ENCODE results near the gene PPEF2. TPM values are rescaled to one million over a fixed set of nuclear protein-coding genes. Genes with fewer than 3 reads are reported as not detected.
A peak's percentile ranks its signal among the peaks of the same experiment; 100 is the strongest.
"Not testable (repeated sequence)": the region's sequence is repeated elsewhere in the genome, so short reads cannot be mapped to it uniquely, and the experiment has no call there.

Gene PPEF2
- total RNA-seq, 2 experiments from 2014 or later = 0.10 to 0.21 TPM

DNA sequence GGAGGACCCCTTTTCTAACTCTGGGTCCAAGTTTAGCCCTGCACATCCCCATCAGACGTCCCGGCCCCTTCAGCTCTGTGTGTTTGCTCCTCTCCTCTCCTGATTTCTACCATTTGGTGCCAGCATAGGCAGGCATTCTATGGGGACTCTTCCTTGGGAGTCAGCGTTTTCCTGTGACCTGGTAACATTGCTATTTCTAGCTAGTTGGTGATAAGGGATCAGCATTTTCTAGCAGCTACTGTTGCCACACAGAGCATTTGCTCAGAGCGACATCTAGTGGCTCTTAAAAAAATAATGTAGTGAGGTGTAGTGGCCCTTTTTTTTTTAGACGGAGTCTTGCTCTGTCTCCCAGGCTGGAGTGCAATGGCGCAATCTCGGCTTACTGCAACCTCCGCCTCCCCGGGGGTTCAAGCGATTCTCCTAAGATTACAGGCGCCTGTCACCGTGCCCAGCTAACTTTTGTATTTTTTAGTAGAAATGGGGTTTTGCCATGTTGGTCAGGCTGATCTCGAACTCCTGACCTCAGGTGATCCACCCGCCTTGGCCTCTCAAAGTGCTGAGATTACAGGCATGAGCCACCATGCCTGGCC, 54.0 kb downstream of the PPEF2 start:
- not testable (repeated sequence) for H3K4me3 Mint-ChIP-seq; H3K27me3 Mint-ChIP-seq (ENCODE audit: low read depth); H3K36me3 Mint-ChIP-seq (ENCODE audit: low read depth); H3K27ac Mint-ChIP-seq; H3K4me1 Mint-ChIP-seq (ENCODE audit: low read depth); H3K9me3 Mint-ChIP-seq
- CTCF ChIA-PET = interaction anchor here (0.5 to 1.9 kb wide), 55 partner anchors 8 to 976 kb away, joined by 3 to 12 read pairs (median 4); partner anchors contain the start of genes RCHY1 and THAP6
- DNase-seq = peak; percentile 12
- intact Hi-C loops (cut with micrococcal nuclease) = loop anchor here (1.0 to 5.0 kb wide), 7 partner anchors 124 to 973 kb away; partner anchors contain the start of genes CDKL2, G3BP2 and USO1

- H3K36me3 Mint-ChIP-seq (ENCODE audit: low read depth) = no peaks in the 10 kb centered on the region
- CTCF ChIA-PET = interaction anchor here (0.6 to 1.4 kb wide), 5 partner anchors 71 to 275 kb away, joined by 3 to 4 read pairs (median 3); no protein-coding TSS in a partner anchor
- no peaks in the 10 kb centered on the region for H3K9me3 Mint-ChIP-seq
- no peak for DNase-seq
- intact Hi-C loops (cut with micrococcal nuclease) = loop anchor here (5.0 kb wide), 1 partner anchor 139 kb away; no protein-coding TSS in a partner anchor
- no peak overlapping the region for H3K27ac Mint-ChIP-seq
- H3K4me1 Mint-ChIP-seq (ENCODE audit: low read depth) = peaks cover 3% of the 10 kb centered on the region
- no peaks in the 10 kb centered on the region for H3K27me3 Mint-ChIP-seq (ENCODE audit: low read depth)
- no peak overlapping the region for H3K4me3 Mint-ChIP-seq
Observed at GRCh38 chr4:75845992-75846391, 56.3 kb downstream of the PPEF2 start.

DNA sequence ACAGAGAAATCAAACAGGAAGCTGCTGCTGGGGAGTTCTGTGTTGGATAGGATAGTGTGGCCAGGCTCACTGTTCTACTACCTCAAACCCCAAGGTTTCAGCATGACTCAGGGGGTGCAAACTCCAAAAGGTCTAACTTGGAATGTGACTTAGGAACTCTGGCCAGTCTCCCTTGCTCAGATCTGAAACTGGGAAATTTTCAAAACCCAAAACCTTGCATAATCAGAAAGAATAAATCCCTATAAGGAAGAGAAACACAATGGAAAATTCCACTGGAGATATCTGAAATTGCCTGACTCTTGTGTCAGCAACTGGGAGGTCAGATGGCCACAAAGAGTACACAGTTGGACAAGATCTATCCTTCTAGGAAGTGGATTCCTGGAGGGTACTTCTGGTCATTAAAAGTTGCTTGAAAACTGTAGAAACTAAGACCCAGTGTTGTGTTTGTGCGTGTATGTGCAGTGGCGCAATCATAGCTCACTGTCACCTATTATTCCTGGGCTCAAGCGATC, 58.0 kb downstream of the PPEF2 start:
- Mint-ChIP-seq H3K9me3 (no peaks in the 10 kb centered on the region), H3K27ac (no peak overlapping the region), H3K4me1 (ENCODE audit: low read depth) (no peaks in the 10 kb centered on the region), H3K4me3 (no peak overlapping the region), H3K27me3 (ENCODE audit: low read depth) (no peaks in the 10 kb centered on the region), H3K36me3 (ENCODE audit: low read depth) (no peaks in the 10 kb centered on the region)
- CTCF ChIA-PET = interaction anchor here (1.6 kb wide), 1 partner anchor 53 kb away, joined by 3 read pairs; no protein-coding TSS in a partner anchor
- no peak for DNase-seq
- intact Hi-C loops (cut with micrococcal nuclease) = no loop called here

- Mint-ChIP-seq H3K9me3 (no peaks in the 10 kb centered on the region), H3K36me3 (ENCODE audit: low read depth) (no peaks in the 10 kb centered on the region), H3K27ac (no peak overlapping the region), H3K4me1 (ENCODE audit: low read depth) (no peaks in the 10 kb centered on the region), H3K4me3 (no peak overlapping the region), H3K27me3 (ENCODE audit: low read depth) (no peaks in the 10 kb centered on the region)
- no peak for DNase-seq
- intact Hi-C loops (cut with micrococcal nuclease) = no loop called here
- CTCF ChIA-PET = no interaction called here
Observed at GRCh38 chr4:75843596-75843995, 58.7 kb downstream of the PPEF2 start.

DNA sequence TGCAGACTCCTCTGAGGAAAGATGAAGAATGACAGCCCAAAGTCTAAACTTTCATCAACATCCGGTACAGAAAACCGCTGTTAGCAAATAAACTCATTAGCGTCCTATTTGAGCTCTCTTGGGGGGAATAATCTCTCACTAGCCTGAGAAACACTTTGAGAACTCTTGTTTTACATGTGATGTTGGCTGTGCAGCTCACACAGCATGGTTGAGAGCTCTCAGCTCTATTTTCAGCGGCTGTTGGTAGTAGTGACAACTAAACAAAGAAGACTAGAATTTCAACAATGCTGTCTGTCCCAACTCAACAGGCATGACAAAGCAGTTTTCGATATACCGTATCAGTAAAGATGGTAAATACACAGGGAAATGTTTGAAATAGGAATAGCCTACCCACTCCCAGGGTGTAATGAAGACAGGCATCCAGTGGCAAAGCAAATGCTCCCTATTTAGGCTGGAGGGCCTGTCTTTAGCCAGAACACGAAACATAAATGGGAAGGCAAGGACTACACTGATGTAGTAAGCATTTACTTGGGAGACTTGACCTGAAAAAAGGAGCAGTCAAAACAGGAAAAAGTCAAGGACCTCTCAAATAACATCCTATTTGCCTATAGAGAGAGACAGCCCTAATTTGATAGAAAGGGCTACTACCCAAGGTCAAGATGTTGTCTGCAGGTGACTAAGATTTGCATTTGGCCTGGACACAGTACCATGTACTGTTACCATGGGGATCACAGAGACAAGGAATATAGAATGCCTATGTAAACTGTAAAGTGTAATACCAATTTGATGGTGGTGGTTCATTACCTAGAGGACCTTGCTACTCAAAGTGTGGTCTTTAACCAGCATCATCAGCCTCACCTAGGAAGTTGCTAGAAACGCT, 60.4 kb downstream of the PPEF2 start:
- H3K4me1 Mint-ChIP-seq (ENCODE audit: low read depth) = no peaks in the 10 kb centered on the region
- CTCF ChIA-PET = interaction anchor here (0.6 kb wide), 1 partner anchor 10 kb away, joined by 3 read pairs; no protein-coding TSS in a partner anchor
- H3K27ac Mint-ChIP-seq = no peak overlapping the region
- no peaks in the 10 kb centered on the region for H3K9me3 Mint-ChIP-seq
- intact Hi-C loops (cut with micrococcal nuclease) = no loop called here
- H3K27me3 Mint-ChIP-seq (ENCODE audit: low read depth) = no peaks in the 10 kb centered on the region
- no peaks in the 10 kb centered on the region for H3K36me3 Mint-ChIP-seq (ENCODE audit: low read depth)
- no peak overlapping the region for H3K4me3 Mint-ChIP-seq
- no peak for DNase-seq

DNA sequence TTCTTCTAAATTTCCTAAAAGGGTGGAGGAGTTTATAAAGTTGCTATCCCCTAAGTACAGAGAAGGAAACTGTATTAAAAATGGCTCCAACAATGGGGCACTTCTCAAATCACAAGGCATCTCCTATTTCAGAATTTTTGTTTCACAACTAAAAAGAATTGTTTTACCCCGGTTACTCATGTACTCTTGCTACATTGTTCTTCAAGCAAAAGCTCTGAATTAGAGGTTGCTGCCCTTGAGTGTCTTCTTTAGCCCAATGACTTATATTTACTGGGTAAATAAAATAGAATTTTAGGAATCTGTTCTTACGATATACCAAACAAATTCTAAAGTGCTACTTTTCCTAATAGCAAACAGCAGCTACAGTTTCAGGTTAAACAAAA, 67.5 kb downstream of the PPEF2 start:
- intact Hi-C loops (cut with micrococcal nuclease) = no loop called here
- peaks cover 2% of the 10 kb centered on the region for H3K27me3 Mint-ChIP-seq (ENCODE audit: low read depth)
- no peaks in the 10 kb centered on the region for H3K4me1 Mint-ChIP-seq (ENCODE audit: low read depth)
- CTCF ChIA-PET = no interaction called here
- DNase-seq = no peak
- no peaks in the 10 kb centered on the region for H3K9me3 Mint-ChIP-seq
- H3K36me3 Mint-ChIP-seq (ENCODE audit: low read depth) = no peaks in the 10 kb centered on the region
- no peak overlapping the region for H3K4me3 Mint-ChIP-seq
- no peak overlapping the region for H3K27ac Mint-ChIP-seq

GRCh38 chr4:75834095-75834771, 68.0 kb downstream of the PPEF2 start:
- Mint-ChIP-seq H3K36me3 (ENCODE audit: low read depth) (no peaks in the 10 kb centered on the region), H3K9me3 (no peaks in the 10 kb centered on the region), H3K27me3 (ENCODE audit: low read depth) (peaks cover 2% of the 10 kb centered on the region), H3K27ac (no peak overlapping the region), H3K4me1 (ENCODE audit: low read depth) (no peaks in the 10 kb centered on the region), H3K4me3 (no peak overlapping the region)
- intact Hi-C loops (cut with micrococcal nuclease) = no loop called here
- CTCF ChIA-PET = interaction anchor here (1.0 kb wide), 1 partner anchor 62 kb away, joined by 4 read pairs; no protein-coding TSS in a partner anchor
- no peak for DNase-seq

GRCh38 chr4:75831856-75832405, 70.3 kb downstream of the PPEF2 start:
- no peaks in the 10 kb centered on the region for H3K9me3 Mint-ChIP-seq
- no peak overlapping the region for H3K27ac Mint-ChIP-seq
- CTCF ChIA-PET = interaction anchor here (0.6 to 2.4 kb wide), 2 partner anchors 9 to 16 kb away, joined by 3 to 8 read pairs; no protein-coding TSS in a partner anchor
- H3K4me3 Mint-ChIP-seq = no peak overlapping the region
- H3K36me3 Mint-ChIP-seq (ENCODE audit: low read depth) = no peaks in the 10 kb centered on the region
- H3K27me3 Mint-ChIP-seq (ENCODE audit: low read depth) = peaks cover 2% of the 10 kb centered on the region
- intact Hi-C loops (cut with micrococcal nuclease) = no loop called here
- no peaks in the 10 kb centered on the region for H3K4me1 Mint-ChIP-seq (ENCODE audit: low read depth)
- DNase-seq = no peak

- H3K9me3 Mint-ChIP-seq = no peaks in the 10 kb centered on the region
Observed at GRCh38 chr4:75830906-75831305, 71.3 kb downstream of the PPEF2 start.

GRCh38 chr4:75823812-75824211, 78.4 kb downstream of the PPEF2 start:
- no peak for DNase-seq
- no peaks in the 10 kb centered on the region for H3K36me3 Mint-ChIP-seq (ENCODE audit: low read depth)
- H3K4me1 Mint-ChIP-seq (ENCODE audit: low read depth) = peaks cover 4% of the 10 kb centered on the region
- intact Hi-C loops (cut with micrococcal nuclease) = no loop called here
- H3K27ac Mint-ChIP-seq = no peak overlapping the region
- H3K9me3 Mint-ChIP-seq = no peaks in the 10 kb centered on the region
- no peak overlapping the region for H3K4me3 Mint-ChIP-seq
- CTCF ChIA-PET = interaction anchor here (1.1 to 1.6 kb wide), 3 partner anchors 13 to 230 kb away, joined by 3 to 5 read pairs (median 4); no protein-coding TSS in a partner anchor
- H3K27me3 Mint-ChIP-seq (ENCODE audit: low read depth) = peaks cover 3% of the 10 kb centered on the region

More at GRCh38 chr4:75830906-75831305, 71.3 kb downstream of the PPEF2 start:
- intact Hi-C loops (cut with micrococcal nuclease) = no loop called here
- H3K27me3 Mint-ChIP-seq (ENCODE audit: low read depth) = peaks cover 2% of the 10 kb centered on the region
- DNase-seq = no peak
- no peaks in the 10 kb centered on the region for H3K4me1 Mint-ChIP-seq (ENCODE audit: low read depth)
- CTCF ChIA-PET = interaction anchor here (2.4 kb wide), 1 partner anchor 17 kb away, joined by 8 read pairs; no protein-coding TSS in a partner anchor
- no peak overlapping the region for H3K4me3 Mint-ChIP-seq
- H3K36me3 Mint-ChIP-seq (ENCODE audit: low read depth) = no peaks in the 10 kb centered on the region
- H3K27ac Mint-ChIP-seq = no peak overlapping the region

DNA sequence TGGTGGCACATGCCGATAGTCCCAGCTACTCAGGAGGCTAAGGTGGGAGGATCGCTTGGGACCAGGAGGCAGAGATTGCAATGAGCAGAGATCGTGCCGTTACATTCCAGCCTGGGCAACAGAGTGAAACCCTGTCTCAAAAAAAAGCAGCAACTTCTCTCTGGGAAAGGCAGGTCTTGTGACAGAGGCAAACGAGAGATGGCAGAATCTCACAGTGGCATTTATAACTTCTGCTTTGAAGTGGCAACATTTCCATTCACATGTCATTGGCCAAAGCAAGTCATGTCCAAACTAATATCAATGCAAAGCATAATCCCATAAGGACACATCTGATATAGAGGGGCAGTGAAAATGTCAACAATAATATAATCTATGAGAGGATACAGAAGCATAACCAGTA, 79.8 kb downstream of the PPEF2 start:
- peaks cover 3% of the 10 kb centered on the region for H3K27me3 Mint-ChIP-seq (ENCODE audit: low read depth)

GRCh38 chr4:75821966-75822365, 80.3 kb downstream of the PPEF2 start:
- H3K27me3 Mint-ChIP-seq (ENCODE audit: low read depth) = peaks cover 3% of the 10 kb centered on the region
- H3K36me3 Mint-ChIP-seq (ENCODE audit: low read depth) = no peaks in the 10 kb centered on the region
- DNase-seq = no peak
- no peak overlapping the region for H3K4me3 Mint-ChIP-seq
- peaks cover 4% of the 10 kb centered on the region for H3K4me1 Mint-ChIP-seq (ENCODE audit: low read depth)
- intact Hi-C loops (cut with micrococcal nuclease) = no loop called here
- CTCF ChIA-PET = no interaction called here
- no peaks in the 10 kb centered on the region for H3K9me3 Mint-ChIP-seq
- H3K27ac Mint-ChIP-seq = no peak overlapping the region

More for the DNA sequence above, 79.8 kb downstream of the PPEF2 start:
- DNase-seq = no peak
- no peaks in the 10 kb centered on the region for H3K9me3 Mint-ChIP-seq
- no peaks in the 10 kb centered on the region for H3K36me3 Mint-ChIP-seq (ENCODE audit: low read depth)
- peaks cover 4% of the 10 kb centered on the region for H3K4me1 Mint-ChIP-seq (ENCODE audit: low read depth)
- intact Hi-C loops (cut with micrococcal nuclease) = no loop called here
- no peak overlapping the region for H3K27ac Mint-ChIP-seq
- CTCF ChIA-PET = no interaction called here
- H3K4me3 Mint-ChIP-seq = no peak overlapping the region
